ENCODE data around the gene MGARP.

- TF ChIP-seq CTCF (IDR thresholded peaks at IDR 0.05) (no peak), ZFX (IDR thresholded peaks at IDR 0.05; ENCODE audit: borderline replicate concordance) (no peak)
Measured at GRCh38 chr4:139273835-139274234, 6.2 kb downstream of the MGARP start.

All from 22Rv1 (cell line).